SJCRH30 (cell line): ENCODE results near the gene TRPT1. TPM values are rescaled to one million over a fixed set of nuclear protein-coding genes. Genes with fewer than 3 reads are reported as not detected.

ENCODE experiments used
- DNase-seq, 2 experiments: peaks; one replicate each; pipeline ENCODE4 v3.0.0-alpha.2; 2015 to 2020
- H3K27ac ChIP-seq: fragments of 250-450 bp; sonication (Bioruptor Pico); 2 replicates; pipeline ENCODE4 v1.5.1; 2020; ENCODE audit warnings: mild to moderate bottlenecking, moderate library complexity
- H3K27me3 ChIP-seq: fragments of 250-450 bp; sonication (Bioruptor Pico); 2 replicates; pipeline ENCODE4 v1.5.1; 2020; ENCODE audit warnings: mild to moderate bottlenecking, moderate library complexity
- H3K36me3 ChIP-seq: fragments of 250-450 bp; sonication (Bioruptor Pico); 2 replicates; pipeline ENCODE4 v1.5.1; 2020; ENCODE audit warnings: mild to moderate bottlenecking, moderate library complexity
- H3K4me1 ChIP-seq: fragments of 250-450 bp; sonication (Bioruptor Pico); 2 replicates; pipeline ENCODE4 v1.5.1; 2020; ENCODE audit warnings: mild to moderate bottlenecking, moderate library complexity
- H3K4me3 ChIP-seq: fragments of 250-450 bp; sonication (Bioruptor Pico); 2 replicates; pipeline ENCODE4 v1.5.1; 2020; ENCODE audit warnings: mild to moderate bottlenecking, moderate library complexity
- H3K9me3 ChIP-seq: fragments of 250-450 bp; sonication (Bioruptor Pico); replicated peaks from 2 replicates; pipeline ENCODE4 v1.5.1; 2020; ENCODE audit warnings: mild to moderate bottlenecking, moderate library complexity
- total RNA-seq: library from RNA; depleted of rRNA; stranded (reverse); fragments of >200 nt; shearing (Covaris generic); gene quantifications from 2 replicates; pipeline ENCODE4 v1.2.3, GENCODE V29; 2014

Gene TRPT1
- total RNA-seq, 1 experiment from 2014 or later: 24.9 TPM

DNA sequence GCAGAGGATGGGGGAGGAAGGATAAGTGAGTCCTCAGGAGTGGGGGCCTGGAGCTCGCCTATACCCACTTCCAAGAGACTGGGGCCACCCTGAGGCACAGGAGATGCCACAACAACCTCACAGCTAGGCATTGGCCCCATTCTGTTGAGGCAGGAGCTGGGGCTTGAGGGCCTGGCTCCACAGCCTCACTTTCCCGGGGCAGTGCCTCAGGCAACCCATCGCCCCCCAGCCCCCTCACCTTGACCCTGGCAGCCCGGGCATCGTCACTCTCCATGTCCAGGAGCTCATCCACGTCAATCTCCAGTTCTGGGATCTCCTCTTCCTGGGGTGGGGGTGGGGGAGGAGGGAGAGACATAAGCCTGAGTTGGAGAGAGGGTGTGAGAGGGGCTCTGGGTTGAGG, 19.0 kb upstream of the TRPT1 start:
- peaks cover 32% of the 10 kb centered on the region for H3K36me3 ChIP-seq
- H3K27me3 ChIP-seq: no peaks in the 10 kb centered on the region
- H3K27ac ChIP-seq: peak overlapping the region; percentile 97
- no peak for DNase-seq
- peak overlapping the region; percentile 97 for H3K4me3 ChIP-seq
- H3K4me1 ChIP-seq: peaks cover 33% of the 10 kb centered on the region
- no peaks in the 10 kb centered on the region for H3K9me3 ChIP-seq

DNA sequence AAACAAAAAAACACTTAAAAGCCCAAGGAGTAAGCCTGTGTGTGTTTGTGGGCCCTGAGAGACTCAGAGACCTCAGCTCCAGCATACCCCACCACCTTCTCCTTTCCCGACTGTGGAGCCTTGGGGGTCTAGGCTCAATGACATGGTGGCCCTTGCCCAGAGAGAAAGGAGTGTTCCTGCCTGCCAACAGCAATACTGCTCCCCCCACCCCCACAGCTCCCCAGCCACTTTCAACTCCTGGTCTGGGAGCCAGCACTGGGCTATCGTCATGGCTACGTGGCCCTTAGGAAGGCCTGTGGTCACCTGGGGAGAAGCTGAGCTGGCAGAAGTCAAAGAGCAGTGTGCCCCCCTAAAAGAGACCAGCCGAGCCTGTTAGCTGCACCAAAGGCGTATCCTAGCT, 18.1 kb upstream of the TRPT1 start:
- peaks cover 28% of the 10 kb centered on the region for H3K4me1 ChIP-seq
- H3K27me3 ChIP-seq: no peaks in the 10 kb centered on the region
- no peak for DNase-seq
- H3K27ac ChIP-seq: no peak overlapping the region
- H3K9me3 ChIP-seq: no peaks in the 10 kb centered on the region
- H3K4me3 ChIP-seq: no peak overlapping the region
- H3K36me3 ChIP-seq: peaks cover 32% of the 10 kb centered on the region

DNA sequence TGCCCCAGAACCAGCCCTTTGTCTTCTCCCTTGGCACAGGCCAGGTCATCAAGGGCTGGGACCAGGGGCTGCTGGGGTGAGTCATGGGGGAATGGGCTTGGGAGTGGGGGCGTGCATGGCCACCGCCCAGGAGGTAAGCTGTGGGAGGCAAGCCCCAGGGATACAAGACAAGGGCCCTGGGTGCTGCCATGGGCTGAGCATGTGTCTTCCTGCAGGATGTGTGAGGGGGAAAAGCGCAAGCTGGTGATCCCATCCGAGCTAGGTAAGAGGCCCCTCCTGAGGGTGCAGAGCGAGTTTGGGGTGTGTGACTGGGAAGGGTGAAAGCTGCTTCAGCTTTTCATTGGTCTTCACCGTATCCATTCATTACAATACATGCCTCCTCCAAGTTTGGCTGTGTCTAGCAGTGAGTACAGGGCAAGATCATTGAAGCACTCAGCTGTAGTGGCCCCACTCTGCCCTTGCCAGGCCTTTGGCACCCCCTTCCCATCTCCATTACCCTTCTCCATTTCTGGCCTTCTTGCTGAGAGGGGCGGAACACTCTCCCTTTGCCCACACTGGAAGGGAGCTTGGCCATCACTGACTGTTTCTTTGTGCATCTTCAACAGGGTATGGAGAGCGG, 17.4 kb upstream of the TRPT1 start:
- Histone ChIP-seq H3K4me3 (no peak overlapping the region), H3K36me3 (peaks cover 32% of the 10 kb centered on the region), H3K9me3 (no peaks in the 10 kb centered on the region), H3K27me3 (no peaks in the 10 kb centered on the region), H3K27ac (no peak overlapping the region), H3K4me1 (peaks cover 23% of the 10 kb centered on the region)
- DNase-seq: peak; percentile 24 to 26

DNA sequence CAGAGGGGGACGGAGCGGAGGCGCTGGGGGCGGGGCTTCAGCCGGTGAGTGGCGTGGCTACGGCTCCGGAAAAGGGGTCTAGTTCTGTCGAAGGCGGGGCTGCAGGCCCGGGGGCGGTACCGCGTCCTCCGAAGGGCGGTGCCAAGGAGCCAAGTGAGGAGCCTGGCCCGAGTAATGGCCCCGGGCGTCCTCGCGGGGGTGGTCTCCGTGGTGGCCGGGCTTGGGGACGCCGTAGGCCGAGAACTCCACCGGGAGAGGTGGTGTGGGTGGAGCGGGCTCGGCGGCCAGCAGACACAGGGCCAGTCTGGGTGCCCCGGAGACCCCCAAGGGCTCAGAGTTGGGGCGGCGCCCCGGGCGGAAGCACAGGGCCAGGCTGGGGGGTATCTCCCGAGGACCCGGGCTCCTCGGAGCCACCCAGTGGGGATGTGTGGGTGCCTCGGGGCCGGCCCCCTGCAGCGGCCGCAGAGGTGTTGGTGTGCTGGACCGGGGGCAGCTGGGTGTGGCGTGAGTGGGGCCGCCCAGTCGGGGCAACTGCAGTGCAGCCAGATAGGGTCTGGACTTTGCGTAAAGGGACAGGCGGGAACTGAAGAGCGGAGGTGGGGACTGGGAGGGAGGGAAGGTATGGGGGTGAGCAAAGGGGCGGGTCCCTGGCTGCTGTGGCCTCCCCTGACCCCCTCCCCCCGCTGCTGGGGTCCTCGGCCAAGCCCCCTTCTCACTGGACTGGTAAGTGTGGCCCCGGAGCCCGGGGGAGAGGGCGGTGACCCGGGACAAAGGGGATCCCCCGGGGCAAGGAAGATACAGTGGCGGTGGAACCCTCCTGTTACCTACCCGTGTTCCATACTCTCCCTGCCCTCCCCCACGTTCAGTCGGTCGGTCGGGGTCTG, 15.7 kb upstream of the TRPT1 start:
- H3K27me3 ChIP-seq: no peaks in the 10 kb centered on the region
- H3K4me1 ChIP-seq: peaks cover 21% of the 10 kb centered on the region
- H3K27ac ChIP-seq: peak overlapping the region; percentile 79
- peak; percentile 77 to 99 for DNase-seq
- peaks cover 32% of the 10 kb centered on the region for H3K36me3 ChIP-seq
- no peaks in the 10 kb centered on the region for H3K9me3 ChIP-seq
- peak overlapping the region; percentile 86 for H3K4me3 ChIP-seq

DNA sequence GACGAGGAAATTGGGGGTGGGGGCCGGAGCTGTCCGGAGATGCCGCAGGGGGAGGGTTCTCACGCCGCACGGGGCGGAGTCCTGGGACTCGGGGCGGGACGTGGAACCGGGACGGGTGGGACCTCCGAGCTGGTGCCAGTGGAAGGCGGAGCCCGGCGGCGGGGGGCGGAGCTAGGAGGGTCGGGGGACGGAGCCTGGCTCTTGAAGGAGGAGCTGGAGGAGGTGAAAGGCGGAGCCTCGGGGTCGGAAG, 15.2 kb upstream of the TRPT1 start:
- no peaks in the 10 kb centered on the region for H3K9me3 ChIP-seq
- H3K27ac ChIP-seq: peak overlapping the region; percentile 70
- no peaks in the 10 kb centered on the region for H3K27me3 ChIP-seq
- H3K4me1 ChIP-seq: peaks cover 21% of the 10 kb centered on the region
- peak in 1 of 2 experiments; percentile 99 for DNase-seq
- peaks cover 30% of the 10 kb centered on the region for H3K36me3 ChIP-seq
- peak overlapping the region; percentile 86 for H3K4me3 ChIP-seq

DNA sequence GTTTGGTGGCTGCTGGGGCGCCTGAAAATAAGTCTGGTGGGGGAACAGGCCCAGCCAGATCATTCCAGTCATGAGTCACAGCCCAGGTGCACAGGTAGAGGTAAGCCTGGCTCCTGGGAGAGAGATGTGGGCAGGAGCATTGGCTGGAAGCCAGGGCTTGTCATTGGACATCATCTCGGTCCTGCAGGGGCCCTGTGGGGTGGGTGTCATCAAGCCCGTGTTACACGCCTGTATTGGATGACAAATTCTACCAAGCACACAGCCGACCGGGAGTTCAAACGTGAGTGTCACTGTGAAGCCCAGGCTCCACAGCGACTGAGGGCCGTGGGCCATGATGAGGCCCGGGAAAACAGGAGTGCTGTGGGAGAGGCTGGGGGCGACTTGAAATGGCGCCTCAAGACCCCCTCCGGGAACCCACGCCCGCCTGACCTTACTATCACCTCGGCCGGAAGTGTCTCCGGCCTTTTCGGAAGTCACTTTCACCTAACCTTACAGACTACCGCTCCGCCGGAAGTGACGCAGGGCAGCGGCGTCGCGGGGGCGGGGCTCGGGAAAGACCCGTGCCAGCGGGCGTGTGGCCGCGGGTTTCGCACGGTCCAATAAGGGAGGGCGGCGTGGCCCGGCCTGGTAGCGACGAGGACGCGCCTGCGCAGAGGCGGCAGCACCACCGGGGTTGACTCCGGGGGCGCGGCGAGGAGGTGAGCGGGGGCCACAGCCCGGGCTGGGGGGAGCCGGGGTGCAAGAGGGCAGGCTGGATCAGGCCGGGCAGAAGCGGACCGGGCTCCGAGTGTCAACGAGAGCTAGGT, 14.7 kb upstream of the TRPT1 start, which contains the start of gene FKBP2:
Gene FKBP2, plus strand, starts transcription at position 661 of the 806 bp plus-strand sequence. CDS start 1,293 bp downstream, outside the sequence.
- Histone ChIP-seq H3K9me3 (no peaks in the 10 kb centered on the region), H3K4me3 (peak within 1 kb of the TSS; percentile 86), H3K27ac (peak within 1 kb of the TSS; percentile 79), H3K4me1 (peaks cover 21% of the 10 kb centered on the region), H3K27me3 (no peaks in the 10 kb centered on the region), H3K36me3 (peaks cover 28% of the 10 kb centered on the region)
- DNase-seq: peak; percentile 96

DNA sequence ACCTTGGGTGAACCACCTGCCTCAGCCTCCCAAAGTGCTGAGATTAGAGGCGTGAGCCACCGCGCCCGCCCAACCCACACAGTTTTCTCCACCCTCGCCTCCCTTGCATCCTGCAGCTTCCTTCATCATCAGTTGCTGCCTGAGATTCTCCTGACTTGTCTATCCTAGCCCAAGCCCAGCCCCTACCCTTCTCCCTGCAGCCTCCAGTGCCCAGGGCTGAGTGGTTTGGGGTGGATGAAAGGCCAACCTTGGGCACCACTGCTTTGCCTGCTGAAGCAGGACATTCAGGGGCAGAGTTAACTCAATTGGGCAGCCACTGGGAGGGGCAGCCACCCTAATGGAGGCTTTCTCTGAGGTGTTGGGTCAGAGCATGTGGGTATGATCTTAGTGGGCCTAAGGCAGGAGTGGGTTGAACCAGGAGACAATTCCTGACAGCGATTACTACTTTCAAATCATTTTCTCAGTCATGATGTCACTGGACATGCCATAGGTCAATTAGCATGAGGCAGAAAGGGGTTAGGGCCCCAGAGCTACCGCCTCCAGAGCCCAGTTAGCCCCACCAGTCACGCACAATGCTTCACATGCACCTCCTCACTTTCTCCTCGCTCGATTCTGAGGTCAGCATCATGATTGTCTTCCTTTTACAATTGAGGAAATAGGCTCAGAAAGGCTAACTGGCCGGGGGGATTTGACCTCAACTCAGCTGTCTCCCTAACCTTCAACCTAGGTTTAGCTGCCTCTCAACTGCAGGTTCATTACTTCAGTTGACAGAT, 13.9 kb upstream of the TRPT1 start:
- Histone ChIP-seq H3K27ac (peak overlapping the region; percentile 70), H3K27me3 (no peaks in the 10 kb centered on the region), H3K4me3 (peak overlapping the region; percentile 86), H3K9me3 (no peaks in the 10 kb centered on the region), H3K36me3 (peaks cover 20% of the 10 kb centered on the region), H3K4me1 (peaks cover 21% of the 10 kb centered on the region)
- DNase-seq: no peak

DNA sequence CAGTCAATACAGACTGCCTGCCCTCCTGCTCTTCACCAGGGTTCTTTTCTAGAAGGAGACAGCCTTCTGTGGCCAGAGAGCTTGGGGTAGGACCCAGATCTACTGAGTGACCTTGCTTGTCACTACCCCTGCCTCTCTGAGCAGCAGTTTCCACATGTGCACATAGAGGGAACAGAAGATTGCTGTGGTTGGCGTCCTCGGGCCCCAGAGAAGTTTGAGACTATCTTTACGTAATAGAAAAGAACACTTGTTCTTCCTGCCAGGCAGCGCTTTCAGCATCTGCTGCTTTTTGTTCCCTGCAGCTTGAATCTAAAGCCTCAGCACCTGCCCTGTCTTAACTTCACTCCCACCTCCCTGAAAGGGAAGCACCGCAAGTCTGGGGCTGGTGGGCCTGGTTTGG, 13.0 kb upstream of the TRPT1 start:
- no peak overlapping the region for H3K4me3 ChIP-seq

DNA sequence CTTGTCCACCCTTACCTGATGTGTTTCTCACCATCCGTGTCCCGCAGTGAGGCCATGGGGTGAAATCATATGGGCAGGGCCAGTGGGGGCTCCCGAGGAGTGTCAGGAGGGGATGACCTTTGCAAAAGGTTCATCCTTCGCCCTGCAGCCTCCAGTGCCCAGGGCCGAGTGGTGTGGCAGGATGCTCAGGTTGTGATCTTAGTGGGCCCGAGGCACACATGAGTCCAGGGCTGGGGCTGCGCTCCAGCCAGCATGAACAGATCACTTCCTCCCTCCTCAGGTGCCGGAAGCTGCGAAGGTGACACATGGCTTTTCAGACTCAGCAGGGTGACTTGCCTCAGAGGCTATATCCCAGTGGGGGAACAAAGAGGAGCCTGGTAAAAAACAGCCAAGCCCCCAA, 12.1 kb upstream of the TRPT1 start:
- Histone ChIP-seq H3K27me3 (no peaks in the 10 kb centered on the region), H3K4me1 (peaks cover 13% of the 10 kb centered on the region), H3K27ac (no peak overlapping the region), H3K9me3 (no peaks in the 10 kb centered on the region), H3K4me3 (no peak overlapping the region), H3K36me3 (peaks cover 8% of the 10 kb centered on the region)
- no peak for DNase-seq

More for the DNA sequence above, 13.0 kb upstream of the TRPT1 start:
- DNase-seq: no peak
- H3K36me3 ChIP-seq: peaks cover 16% of the 10 kb centered on the region
- H3K4me1 ChIP-seq: peaks cover 21% of the 10 kb centered on the region
- H3K9me3 ChIP-seq: no peaks in the 10 kb centered on the region
- H3K27me3 ChIP-seq: no peaks in the 10 kb centered on the region
- no peak overlapping the region for H3K27ac ChIP-seq

DNA sequence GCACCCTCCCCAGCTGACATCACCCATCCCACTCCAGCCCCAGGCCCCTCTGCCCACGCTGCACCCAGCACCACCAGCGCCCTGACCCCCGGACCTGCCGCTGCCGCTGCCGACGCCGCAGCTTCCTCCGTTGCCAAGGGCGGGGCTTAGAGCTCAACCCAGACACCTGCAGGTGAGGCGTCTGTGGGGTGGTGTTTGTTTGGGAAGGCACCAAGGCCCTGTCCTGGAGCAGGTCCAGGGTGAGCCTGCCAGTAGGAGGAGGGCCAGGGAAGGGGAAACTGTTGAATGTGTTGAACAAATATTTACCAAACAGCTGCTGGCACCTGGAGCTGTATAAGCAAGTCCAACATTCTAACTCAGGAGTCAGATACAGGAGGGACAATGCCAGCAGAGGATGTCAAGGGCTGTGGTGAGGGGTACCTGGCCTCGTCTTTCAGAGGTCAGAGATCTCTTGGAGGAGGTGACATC, 11.5 kb upstream of the TRPT1 start:
- H3K4me1 ChIP-seq: peaks cover 8% of the 10 kb centered on the region
- no peak overlapping the region for H3K27ac ChIP-seq
- H3K36me3 ChIP-seq: peaks cover 3% of the 10 kb centered on the region; the same call in 1 of the 2 replicates
- H3K27me3 ChIP-seq: no peaks in the 10 kb centered on the region
- H3K4me3 ChIP-seq: no peak overlapping the region
- no peaks in the 10 kb centered on the region for H3K9me3 ChIP-seq
- DNase-seq: no peak

DNA sequence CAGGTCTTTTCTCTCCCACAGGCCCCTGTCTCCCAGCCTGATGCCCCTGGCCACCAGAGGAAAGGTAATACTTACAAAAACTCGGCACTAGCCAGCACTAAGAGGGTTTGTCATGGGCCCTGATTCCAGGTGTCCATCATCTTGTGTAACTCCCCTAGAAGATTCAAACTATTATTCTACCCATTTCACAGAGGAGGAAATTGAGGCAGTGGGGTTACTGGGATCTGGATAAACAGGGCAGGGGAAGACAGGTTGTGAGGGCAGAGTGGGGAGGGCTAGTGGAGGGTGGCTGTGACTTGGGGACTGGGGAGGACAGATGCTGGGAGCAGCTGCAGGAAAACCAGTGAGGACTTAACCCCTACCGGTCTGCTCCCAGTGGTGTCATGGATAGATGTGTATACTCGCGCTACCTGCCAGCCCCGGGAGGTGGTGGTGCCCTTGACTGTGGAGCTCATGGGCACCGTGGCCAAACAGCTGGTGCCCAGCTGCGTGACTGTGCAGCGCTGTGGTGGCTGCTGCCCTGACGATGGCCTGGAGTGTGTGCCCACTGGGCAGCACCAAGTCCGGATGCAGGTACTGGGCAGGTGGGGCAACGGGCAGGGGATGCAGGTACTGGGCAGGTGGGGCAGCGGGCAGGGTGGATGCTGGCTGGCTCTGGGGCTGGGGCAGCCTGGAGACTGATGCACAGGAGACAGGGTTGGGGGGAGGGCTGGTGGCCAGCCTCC, 9.6 kb upstream of the TRPT1 start:
- H3K4me1 ChIP-seq: peaks cover 7% of the 10 kb centered on the region
- peak overlapping the region; percentile 76 for H3K4me3 ChIP-seq
- H3K36me3 ChIP-seq: peaks cover 2% of the 10 kb centered on the region; the same call in 1 of the 2 replicates
- no peak overlapping the region for H3K27ac ChIP-seq
- DNase-seq: no peak
- H3K9me3 ChIP-seq: no peaks in the 10 kb centered on the region
- no peaks in the 10 kb centered on the region for H3K27me3 ChIP-seq

DNA sequence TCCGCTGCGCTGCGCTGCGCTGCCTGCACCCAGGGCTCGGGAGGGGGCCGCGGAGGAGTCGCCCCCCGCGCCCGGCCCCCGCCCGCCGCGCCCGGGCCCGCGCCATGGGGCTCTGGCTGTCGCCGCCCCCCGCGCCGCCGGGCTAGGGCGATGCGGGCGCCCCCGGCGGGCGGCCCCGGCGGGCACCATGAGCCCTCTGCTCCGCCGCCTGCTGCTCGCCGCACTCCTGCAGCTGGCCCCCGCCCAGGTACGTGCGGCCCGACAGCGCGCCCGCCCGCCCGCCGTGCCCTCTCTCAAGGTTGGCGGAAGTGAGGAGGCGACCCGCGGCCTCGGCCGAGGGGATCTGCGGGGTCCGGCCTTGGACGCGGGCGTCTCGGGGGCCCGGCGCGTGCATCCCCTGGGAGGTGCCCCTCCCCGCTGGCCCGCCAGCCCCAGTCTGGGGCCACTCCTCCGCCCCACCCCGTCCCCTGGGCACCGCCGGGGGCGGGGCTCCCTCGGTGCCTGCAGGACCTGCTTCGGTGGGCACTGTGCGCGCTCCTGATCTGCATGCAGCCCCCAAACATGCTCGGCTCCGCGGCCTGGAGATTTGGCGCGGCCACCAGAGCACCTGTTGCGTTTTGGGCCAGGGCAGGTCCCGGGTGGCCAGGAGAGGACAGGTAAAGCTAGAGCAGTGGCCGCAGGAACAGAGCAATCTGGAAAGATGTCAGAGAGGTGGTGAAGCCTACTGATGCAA, 8.8 kb upstream of the TRPT1 start:
- peaks cover 2% of the 10 kb centered on the region for H3K4me1 ChIP-seq
- H3K36me3 ChIP-seq: peaks cover 2% of the 10 kb centered on the region; the same call in 1 of the 2 replicates
- DNase-seq: peak; percentile 44 to 52
- H3K27me3 ChIP-seq: no peaks in the 10 kb centered on the region
- H3K9me3 ChIP-seq: no peaks in the 10 kb centered on the region
- H3K4me3 ChIP-seq: peak overlapping the region; percentile 76
- H3K27ac ChIP-seq: no peak overlapping the region

DNA sequence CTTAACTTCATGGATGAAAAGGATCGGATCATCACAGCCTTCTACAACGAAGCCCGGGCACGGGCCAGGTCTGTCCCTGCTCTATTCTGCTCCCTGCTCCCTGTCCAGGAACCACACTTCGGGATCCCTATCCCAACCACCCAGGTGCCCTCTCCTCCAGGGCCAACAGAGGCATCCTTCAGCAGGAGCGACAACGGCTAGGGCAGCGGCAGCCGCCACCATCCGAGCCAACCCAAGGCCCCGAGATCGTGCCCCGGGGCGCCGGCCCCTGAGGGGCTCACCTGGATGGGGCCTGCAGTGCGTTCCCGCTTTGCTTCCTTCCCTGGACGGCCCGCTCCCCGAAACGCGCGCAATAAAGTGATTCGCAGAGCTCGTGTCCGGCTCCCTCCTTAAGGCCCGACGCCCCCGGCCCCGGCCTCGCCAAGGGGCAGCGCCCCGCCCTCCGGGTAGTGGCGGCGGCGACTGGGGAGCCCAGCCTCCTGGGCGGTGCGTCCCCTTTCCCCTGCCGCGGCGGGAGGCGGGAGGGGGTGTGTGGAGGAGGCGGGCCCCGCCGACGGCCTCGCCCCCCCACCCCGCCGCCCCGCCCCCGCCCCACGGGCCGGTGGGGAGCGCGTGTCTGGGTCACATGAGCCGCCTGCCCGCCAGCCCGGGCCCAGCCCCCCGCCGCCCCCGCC, 8.1 kb upstream of the TRPT1 start, which contains the start of gene VEGFB:
Gene VEGFB, plus strand, starts transcription at position 672 of the 674 bp plus-strand sequence. CDS start 250 bp downstream, outside the sequence.
- peak; percentile 68 to 76 for DNase-seq
- no peak within 1 kb of the TSS for H3K27ac ChIP-seq
- no peaks in the 10 kb centered on the region; the same call in 1 of the 2 replicates for H3K4me1 ChIP-seq

More for the DNA sequence above, 8.1 kb upstream of the TRPT1 start, which contains the start of gene VEGFB:
- no peaks in the 10 kb centered on the region for H3K9me3 ChIP-seq
- peak within 1 kb of the TSS; percentile 76 for H3K4me3 ChIP-seq
- H3K36me3 ChIP-seq: peaks cover 2% of the 10 kb centered on the region; the same call in 1 of the 2 replicates
- H3K27me3 ChIP-seq: no peaks in the 10 kb centered on the region
